ENCODE data around the gene AP2M1. TPM values are rescaled to one million over a fixed set of nuclear protein-coding genes. Genes with fewer than 3 reads are reported as not detected.

Gene AP2M1
- total and polyA plus RNA-seq, 2 of the 13 experiments (the other 11 are each of a cell fraction or from before 2014, with no cell fraction given), result 126 to 146 TPM

DNA sequence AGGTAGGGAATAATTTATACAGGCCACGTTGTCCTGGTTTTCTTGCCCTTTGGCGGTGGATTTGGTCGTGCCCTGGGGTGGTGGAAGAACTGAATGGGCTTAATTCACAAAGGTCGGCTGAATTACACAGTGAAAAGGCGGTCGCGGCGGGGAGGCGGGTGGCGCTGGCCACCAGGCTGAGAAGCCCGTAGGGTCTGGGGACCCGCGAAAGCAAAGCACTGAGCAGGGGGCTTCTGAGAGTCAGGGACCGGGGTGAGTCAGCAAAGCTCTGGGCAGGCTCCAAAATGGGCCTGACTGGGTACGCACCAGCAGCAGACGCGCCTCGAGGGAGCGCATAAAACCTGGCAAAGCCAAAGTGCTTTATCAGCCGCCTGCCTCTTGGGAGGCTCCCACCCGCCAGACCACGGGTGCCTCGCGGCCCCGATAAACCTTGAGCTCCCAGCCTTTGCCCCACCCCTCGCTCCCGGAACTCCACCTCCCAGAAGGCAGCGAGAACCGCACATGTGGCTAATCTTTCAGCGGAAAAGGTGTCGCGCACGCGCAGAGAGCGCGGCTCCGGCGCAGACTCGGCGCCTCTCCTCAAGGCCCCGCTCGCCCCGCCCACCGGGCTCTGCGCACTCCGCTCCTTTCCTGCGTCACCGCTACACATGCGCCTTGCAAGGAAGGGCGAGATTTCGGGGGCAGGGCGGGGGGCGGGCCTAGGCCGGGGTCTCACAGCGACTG is 11.0 kb downstream of the AP2M1 start (continued):
- TF ChIP-seq ZNF253 (CRISPR knock-in tag; IDR thresholded peaks at IDR 0.05; ENCODE audit: borderline replicate concordance), result no peak; the same call in 1 of the 2 replicates
- peak; percentile 32; the same call in 1 of the 2 replicates for TF ChIP-seq ZSCAN21 (CRISPR knock-in tag; IDR thresholded peaks at IDR 0.05; ENCODE audit: borderline replicate concordance)
- TF ChIP-seq, protein P1, sequence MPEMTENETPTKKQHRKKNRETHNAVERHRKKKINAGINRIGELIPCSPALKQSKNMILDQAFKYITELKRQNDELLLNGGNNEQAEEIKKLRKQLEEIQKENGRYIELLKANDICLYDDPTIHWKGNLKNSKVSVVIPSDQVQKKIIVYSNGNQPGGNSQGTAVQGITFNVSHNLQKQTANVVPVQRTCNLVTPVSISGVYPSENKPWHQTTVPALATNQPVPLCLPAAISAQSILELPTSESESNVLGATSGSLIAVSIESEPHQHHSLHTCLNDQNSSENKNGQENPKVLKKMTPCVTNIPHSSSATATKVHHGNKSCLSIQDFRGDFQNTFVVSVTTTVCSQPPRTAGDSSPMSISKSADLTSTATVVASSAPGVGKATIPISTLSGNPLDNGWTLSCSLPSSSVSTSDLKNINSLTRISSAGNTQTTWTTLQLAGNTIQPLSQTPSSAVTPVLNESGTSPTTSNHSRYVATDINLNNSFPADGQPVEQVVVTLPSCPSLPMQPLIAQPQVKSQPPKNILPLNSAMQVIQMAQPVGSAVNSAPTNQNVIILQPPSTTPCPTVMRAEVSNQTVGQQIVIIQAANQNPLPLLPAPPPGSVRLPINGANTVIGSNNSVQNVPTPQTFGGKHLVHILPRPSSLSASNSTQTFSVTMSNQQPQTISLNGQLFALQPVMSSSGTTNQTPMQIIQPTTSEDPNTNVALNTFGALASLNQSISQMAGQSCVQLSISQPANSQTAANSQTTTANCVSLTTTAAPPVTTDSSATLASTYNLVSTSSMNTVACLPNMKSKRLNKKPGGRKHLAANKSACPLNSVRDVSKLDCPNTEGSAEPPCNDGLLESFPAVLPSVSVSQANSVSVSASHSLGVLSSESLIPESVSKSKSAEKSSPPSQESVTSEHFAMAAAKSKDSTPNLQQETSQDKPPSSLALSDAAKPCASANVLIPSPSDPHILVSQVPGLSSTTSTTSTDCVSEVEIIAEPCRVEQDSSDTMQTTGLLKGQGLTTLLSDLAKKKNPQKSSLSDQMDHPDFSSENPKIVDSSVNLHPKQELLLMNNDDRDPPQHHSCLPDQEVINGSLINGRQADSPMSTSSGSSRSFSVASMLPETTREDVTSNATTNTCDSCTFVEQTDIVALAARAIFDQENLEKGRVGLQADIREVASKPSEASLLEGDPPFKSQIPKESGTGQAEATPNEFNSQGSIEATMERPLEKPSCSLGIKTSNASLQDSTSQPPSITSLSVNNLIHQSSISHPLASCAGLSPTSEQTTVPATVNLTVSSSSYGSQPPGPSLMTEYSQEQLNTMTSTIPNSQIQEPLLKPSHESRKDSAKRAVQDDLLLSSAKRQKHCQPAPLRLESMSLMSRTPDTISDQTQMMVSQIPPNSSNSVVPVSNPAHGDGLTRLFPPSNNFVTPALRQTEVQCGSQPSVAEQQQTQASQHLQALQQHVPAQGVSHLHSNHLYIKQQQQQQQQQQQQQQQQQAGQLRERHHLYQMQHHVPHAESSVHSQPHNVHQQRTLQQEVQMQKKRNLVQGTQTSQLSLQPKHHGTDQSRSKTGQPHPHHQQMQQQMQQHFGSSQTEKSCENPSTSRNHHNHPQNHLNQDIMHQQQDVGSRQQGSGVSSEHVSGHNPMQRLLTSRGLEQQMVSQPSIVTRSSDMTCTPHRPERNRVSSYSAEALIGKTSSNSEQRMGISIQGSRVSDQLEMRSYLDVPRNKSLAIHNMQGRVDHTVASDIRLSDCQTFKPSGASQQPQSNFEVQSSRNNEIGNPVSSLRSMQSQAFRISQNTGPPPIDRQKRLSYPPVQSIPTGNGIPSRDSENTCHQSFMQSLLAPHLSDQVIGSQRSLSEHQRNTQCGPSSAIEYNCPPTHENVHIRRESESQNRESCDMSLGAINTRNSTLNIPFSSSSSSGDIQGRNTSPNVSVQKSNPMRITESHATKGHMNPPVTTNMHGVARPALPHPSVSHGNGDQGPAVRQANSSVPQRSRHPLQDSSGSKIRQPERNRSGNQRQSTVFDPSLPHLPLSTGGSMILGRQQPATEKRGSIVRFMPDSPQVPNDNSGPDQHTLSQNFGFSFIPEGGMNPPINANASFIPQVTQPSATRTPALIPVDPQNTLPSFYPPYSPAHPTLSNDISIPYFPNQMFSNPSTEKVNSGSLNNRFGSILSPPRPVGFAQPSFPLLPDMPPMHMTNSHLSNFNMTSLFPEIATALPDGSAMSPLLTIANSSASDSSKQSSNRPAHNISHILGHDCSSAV (CRISPR knock-in tag; IDR thresholded peaks at IDR 0.05; ENCODE audit: borderline replicate concordance), result no peak
- no peak for TF ChIP-seq ARNTL (CRISPR knock-in tag; IDR thresholded peaks at IDR 0.05)
- no peak for TF ChIP-seq ZNF354B (CRISPR knock-in tag; IDR thresholded peaks at IDR 0.05)
- TF ChIP-seq CREB1 (IDR thresholded peaks at IDR 0.05), result peak; percentile 76
- TF ChIP-seq CREB1 (CRISPR knock-in tag; IDR thresholded peaks at IDR 0.05), result peak; percentile 86
- no peak for TF ChIP-seq NFKBIZ (CRISPR knock-in tag; IDR thresholded peaks at IDR 0.05)
- no peak for TF ChIP-seq REPIN1 (CRISPR knock-in tag; IDR thresholded peaks at IDR 0.05; ENCODE audit: borderline replicate concordance, low read depth)
- no peak for TF ChIP-seq ZC3H4 (CRISPR knock-in tag; IDR thresholded peaks at IDR 0.05; ENCODE audit: borderline replicate concordance)
- no peak for TF ChIP-seq ZBTB8A (CRISPR knock-in tag; IDR thresholded peaks at IDR 0.05; ENCODE audit: borderline replicate concordance, low read depth)
- peak; percentile 34; the same call in 1 of the 2 replicates for TF ChIP-seq ZBTB20 (CRISPR knock-in tag; IDR thresholded peaks at IDR 0.05; ENCODE audit: borderline replicate concordance, low read depth)
- TF ChIP-seq PRPF4 (IDR thresholded peaks at IDR 0.05; ENCODE audit: low read depth, low read length, poor library complexity, severe bottlenecking), result no peak
- TF ChIP-seq HNRNPUL1 (IDR thresholded peaks at IDR 0.05; ENCODE audit: low read depth, low read length), result no peak
- TF ChIP-seq SETDB1 (CRISPR knock-in tag; IDR thresholded peaks at IDR 0.05; ENCODE audit: borderline replicate concordance), result no peak
- peak; percentile 63 for TF ChIP-seq BHLHE40 (IDR thresholded peaks at IDR 0.05; ENCODE audit: low read length)
- no peak for TF ChIP-seq SMC3 (IDR thresholded peaks at IDR 0.05; ENCODE audit: low read length)
- TF ChIP-seq, protein P2, sequence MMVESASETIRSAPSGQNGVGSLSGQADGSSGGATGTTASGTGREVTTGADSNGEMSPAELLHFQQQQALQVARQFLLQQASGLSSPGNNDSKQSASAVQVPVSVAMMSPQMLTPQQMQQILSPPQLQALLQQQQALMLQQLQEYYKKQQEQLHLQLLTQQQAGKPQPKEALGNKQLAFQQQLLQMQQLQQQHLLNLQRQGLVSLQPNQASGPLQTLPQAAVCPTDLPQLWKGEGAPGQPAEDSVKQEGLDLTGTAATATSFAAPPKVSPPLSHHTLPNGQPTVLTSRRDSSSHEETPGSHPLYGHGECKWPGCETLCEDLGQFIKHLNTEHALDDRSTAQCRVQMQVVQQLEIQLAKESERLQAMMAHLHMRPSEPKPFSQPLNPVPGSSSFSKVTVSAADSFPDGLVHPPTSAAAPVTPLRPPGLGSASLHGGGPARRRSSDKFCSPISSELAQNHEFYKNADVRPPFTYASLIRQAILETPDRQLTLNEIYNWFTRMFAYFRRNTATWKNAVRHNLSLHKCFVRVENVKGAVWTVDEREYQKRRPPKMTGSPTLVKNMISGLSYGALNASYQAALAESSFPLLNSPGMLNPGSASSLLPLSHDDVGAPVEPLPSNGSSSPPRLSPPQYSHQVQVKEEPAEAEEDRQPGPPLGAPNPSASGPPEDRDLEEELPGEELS (CRISPR knock-in tag; IDR thresholded peaks at IDR 0.05), result 0 out of 2 replicates have a peak, but pooled peaks have one; percentile 31
- no peak; the same call in 1 of the 2 replicates for TF ChIP-seq MEF2D (CRISPR knock-in tag; IDR thresholded peaks at IDR 0.05)
- TF ChIP-seq HOXD1 (CRISPR knock-in tag; IDR thresholded peaks at IDR 0.05), result peak; percentile 30
- TF ChIP-seq GTF2F1 (IDR thresholded peaks at IDR 0.05; ENCODE audit: low read length), result no peak
